Esophagus muscularis mucosa (tissue), 4 donors: ENCODE data around the gene DENND6B. TPM values are rescaled to one million over a fixed set of nuclear protein-coding genes. Genes with fewer than 3 reads are reported as not detected.
A peak's percentile ranks its signal among the peaks of the same experiment; 100 is the strongest.

ENCODE experiments used
- DNase-seq: peaks from one replicate; pipeline ENCODE4 v3.0.0-alpha.2; 2017; ENCODE audit errors: extremely low spot score
- H3K27ac ChIP-seq, 4 donors: fragments of 200-600 bp; sonication (generic); replicated peaks in 1 of 4; 1 replicate in 3 of 4; 2 replicates in 1 of 4; pipeline ENCODE4 v1.5.1; 2016 to 2019; ENCODE audit warnings: mild to moderate bottlenecking in 1 of 4
- H3K27me3 ChIP-seq, 4 donors: fragments of 200-600 bp; sonication (generic); one replicate each; pipeline versions ENCODE4 v1.5.1 to v1.6.0; 2016 to 2019
- H3K36me3 ChIP-seq, 4 donors: fragments of 200-600 bp; sonication (generic); one replicate each; pipeline ENCODE4 v1.5.1; 2016 to 2019
- H3K4me1 ChIP-seq, 4 donors: fragments of 200-600 bp; sonication (generic); one replicate each; pipeline ENCODE4 v1.5.1; 2016 to 2019
- H3K4me3 ChIP-seq, 4 donors: fragments of 200-600 bp; sonication (generic); 1 replicate in 2 of 4; 2 replicates in 2 of 4; pipeline ENCODE4 v1.5.1; 2016 to 2019; ENCODE audit warnings: mild to moderate bottlenecking in 4 of 4, moderate library complexity in 1 of 4
- H3K9me3 ChIP-seq, 4 donors: fragments of 200-600 bp; sonication (generic); 1 replicate in 3 of 4; 2 replicates in 1 of 4; pipeline ENCODE4 v1.5.1; 2016 to 2019
- EP300 ChIP-seq: sonication (generic); formaldehyde crosslinking; IDR thresholded peaks from one replicate; pipeline ENCODE4 v1.6.1; 2017; ENCODE audit warnings: antibody characterized with exemption
- POLR2A ChIP-seq: fragments of 450-650 bp; IDR thresholded peaks from one replicate; pipeline ENCODE4 v1.6.1; 2017; ENCODE audit warnings: antibody characterized with exemption, moderate library complexity, mild to moderate bottlenecking, low read depth
- POLR2AphosphoS5 ChIP-seq, 2 donors: sonication (generic); formaldehyde crosslinking; IDR thresholded peaks; one replicate each; pipeline ENCODE4 v1.6.1; 2017; ENCODE audit warnings: antibody characterized with exemption in 2 of 2
- WGBS: methylation state at CpG from one replicate; pipeline ENCODE4 v1.1.5; 2018; 5-methylcytosine and 5-hydroxymethylcytosine counted together
- intact Hi-C: fragments of 100-400 bp; cut with DNase I; formaldehyde crosslinking; loops from one replicate; pipeline ENCODE4 v1.15.1; 2023
- total RNA-seq, 4 donors: library from RNA; depleted of rRNA; stranded (reverse); fragments of >200 nt; gene quantifications; one replicate each; pipeline versions ENCODE4 v1.1.0 to v1.2.1, GENCODE V29; 2016
- TF ChIP-seq, protein P1 (sequence below), 3 experiments: fragments of 200-600 bp in 2 of 3; fragments of 450-650 bp in 1 of 3; sonication (generic) in 2 of 3; IDR thresholded peaks; one replicate each; pipeline ENCODE4 v1.5.1; 2017 to 2019; ENCODE audit warnings: antibody characterized with exemption in 3 of 3, mild to moderate bottlenecking in 2 of 3, moderate library complexity in 1 of 3

The DENND6B gene
- total RNA-seq, 4 donors from 2014 or later, result 1.7 to 3.8 (median 2.5) TPM

GRCh38 chr22:50357222-50357621, 30.4 kb upstream of the DENND6B start:
- WGBS, result 92% methylated on average over 1 of the region's 1 CpG
- no peaks in the 10 kb centered on the region for H3K9me3 ChIP-seq
- no peak overlapping the region for H3K4me3 ChIP-seq
- H3K27me3 ChIP-seq, result no peaks in the 10 kb centered on the region
- peaks cover 7 to 43% (median 35%) of the 10 kb centered on the region in 4 donors for H3K36me3 ChIP-seq
- intact Hi-C loops, result no loop called here
- H3K27ac ChIP-seq, result no peak overlapping the region
- TF ChIP-seq, protein P1, sequence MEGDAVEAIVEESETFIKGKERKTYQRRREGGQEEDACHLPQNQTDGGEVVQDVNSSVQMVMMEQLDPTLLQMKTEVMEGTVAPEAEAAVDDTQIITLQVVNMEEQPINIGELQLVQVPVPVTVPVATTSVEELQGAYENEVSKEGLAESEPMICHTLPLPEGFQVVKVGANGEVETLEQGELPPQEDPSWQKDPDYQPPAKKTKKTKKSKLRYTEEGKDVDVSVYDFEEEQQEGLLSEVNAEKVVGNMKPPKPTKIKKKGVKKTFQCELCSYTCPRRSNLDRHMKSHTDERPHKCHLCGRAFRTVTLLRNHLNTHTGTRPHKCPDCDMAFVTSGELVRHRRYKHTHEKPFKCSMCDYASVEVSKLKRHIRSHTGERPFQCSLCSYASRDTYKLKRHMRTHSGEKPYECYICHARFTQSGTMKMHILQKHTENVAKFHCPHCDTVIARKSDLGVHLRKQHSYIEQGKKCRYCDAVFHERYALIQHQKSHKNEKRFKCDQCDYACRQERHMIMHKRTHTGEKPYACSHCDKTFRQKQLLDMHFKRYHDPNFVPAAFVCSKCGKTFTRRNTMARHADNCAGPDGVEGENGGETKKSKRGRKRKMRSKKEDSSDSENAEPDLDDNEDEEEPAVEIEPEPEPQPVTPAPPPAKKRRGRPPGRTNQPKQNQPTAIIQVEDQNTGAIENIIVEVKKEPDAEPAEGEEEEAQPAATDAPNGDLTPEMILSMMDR (IDR thresholded peaks at IDR 0.05), result no peak
- TF ChIP-seq POLR2AphosphoS5 (IDR thresholded peaks at IDR 0.05) (no peak), POLR2A (no peak), EP300 (no peak)
- H3K4me1 ChIP-seq, result peaks cover 5 to 22% (median 10%) of the 10 kb centered on the region in 4 donors
- no peak for DNase-seq

- 94% methylated on average over 8 of the region's 8 CpGs for WGBS
- Histone ChIP-seq H3K27ac (no peak overlapping the region), H3K4me1 (peaks cover 0 to 13% (median 3%) of the 10 kb centered on the region in 4 donors), H3K36me3 (peaks cover 14 to 43% (median 39%) of the 10 kb centered on the region in 4 donors), H3K27me3 (no peaks in the 10 kb centered on the region), H3K4me3 (no peak overlapping the region), H3K9me3 (no peaks in the 10 kb centered on the region)
- no peak for DNase-seq
- no peak for TF ChIP-seq POLR2A
- TF ChIP-seq, protein P1 (IDR thresholded peaks at IDR 0.05), result no peak
- intact Hi-C loops, result no loop called here
These were observed 29.4 kb upstream of the DENND6B start for GRCh38 chr22:50356186-50356585.

DNA sequence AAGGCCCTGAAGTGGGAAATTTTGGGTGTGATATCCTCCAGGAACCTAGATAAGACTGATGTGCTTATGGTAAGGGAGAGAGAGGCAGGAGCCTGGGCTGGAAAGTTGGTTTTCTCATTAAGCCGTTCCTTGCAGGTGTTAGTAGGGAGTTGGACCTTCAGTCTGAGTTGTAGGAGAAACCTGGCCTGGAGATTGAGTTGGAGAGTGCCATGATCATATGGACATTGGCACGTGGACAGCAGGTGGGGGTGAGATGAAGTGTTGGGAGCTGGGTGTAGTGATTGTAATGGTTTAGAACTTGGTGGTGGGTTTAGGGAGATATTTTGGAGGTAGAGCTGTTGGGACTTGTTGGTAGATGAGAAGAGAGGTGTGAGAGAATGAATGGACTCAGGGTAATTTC, 21.2 kb upstream of the DENND6B start:
- WGBS, result 70% methylated on average over 2 of the region's 2 CpGs
- no peak for DNase-seq
- TF ChIP-seq POLR2AphosphoS5 (IDR thresholded peaks at IDR 0.05), result no peak
- TF ChIP-seq POLR2A, result no peak
- Histone ChIP-seq H3K9me3 (no peaks in the 10 kb centered on the region), H3K36me3 (peaks cover 6 to 19% (median 17%) of the 10 kb centered on the region in 4 donors), H3K4me3 (no peak overlapping the region), H3K4me1 (peaks cover 0 to 22% (median 22%) of the 10 kb centered on the region in 4 donors), H3K27me3 (no peaks in the 10 kb centered on the region), H3K27ac (no peak overlapping the region)
- intact Hi-C loops, result no loop called here

GRCh38 chr22:50347157-50347556, 20.3 kb upstream of the DENND6B start:
- Histone ChIP-seq H3K36me3 (peaks cover 6 to 10% (median 8%) of the 10 kb centered on the region in 4 donors), H3K27ac (peak overlapping the region in 1 of 4 donors; percentile 39), H3K4me1 (peaks cover 5 to 31% (median 30%) of the 10 kb centered on the region in 4 donors), H3K27me3 (no peaks in the 10 kb centered on the region), H3K4me3 (no peak overlapping the region), H3K9me3 (no peaks in the 10 kb centered on the region)
- intact Hi-C loops, result no loop called here
- TF ChIP-seq POLR2A (no peak), POLR2AphosphoS5 (IDR thresholded peaks at IDR 0.05) (no peak), EP300 (no peak)
- TF ChIP-seq, protein P1 (IDR thresholded peaks at IDR 0.05), result no peak
- WGBS, result 82% methylated on average over 8 of the region's 8 CpGs
- no peak for DNase-seq

DNA sequence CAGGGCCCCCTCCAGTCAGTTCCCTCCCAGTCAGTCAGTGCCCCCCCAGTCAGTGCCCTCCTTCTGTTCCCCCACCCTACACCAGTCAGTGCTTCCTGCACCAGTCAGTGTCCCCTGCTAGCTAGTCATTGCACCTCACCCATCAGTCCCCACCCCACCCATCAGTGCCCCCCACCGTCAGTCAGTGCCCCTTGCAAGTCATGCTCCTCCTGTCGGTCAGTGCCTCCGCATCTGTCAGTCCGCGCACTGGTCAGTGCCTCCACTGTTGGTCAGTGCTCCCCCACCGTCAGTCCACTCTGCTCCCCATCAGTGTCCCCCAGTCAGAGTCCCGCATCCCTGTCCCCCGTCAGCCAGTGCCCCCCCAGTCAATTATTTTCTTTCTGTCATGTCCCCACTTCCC, 19.7 kb upstream of the DENND6B start:
- TF ChIP-seq POLR2AphosphoS5 (IDR thresholded peaks at IDR 0.05) (no peak), EP300 (no peak), POLR2A (no peak)
- TF ChIP-seq, protein P1 (IDR thresholded peaks at IDR 0.05), result no peak
- DNase-seq, result no peak
- Histone ChIP-seq H3K27ac (peak overlapping the region in 1 of 4 donors; percentile 39), H3K27me3 (no peaks in the 10 kb centered on the region), H3K36me3 (peaks cover under 1 to 3% (median 2%) of the 10 kb centered on the region in 4 donors), H3K4me1 (peaks cover 5 to 35% (median 34%) of the 10 kb centered on the region in 4 donors), H3K4me3 (no peak overlapping the region), H3K9me3 (no peaks in the 10 kb centered on the region)
- WGBS, result 63% methylated on average over 8 of the region's 8 CpGs
- intact Hi-C loops, result no loop called here
